Prostate gland (tissue), 2 donors: Measurements from ENCODE around the gene CHST15. TPM values are rescaled to one million over a fixed set of nuclear protein-coding genes. Genes with fewer than 3 reads are reported as not detected.
A peak's percentile ranks its signal among the peaks of the same experiment; 100 is the strongest.

Experiments
- DNase-seq: peaks from one replicate; pipeline ENCODE4 v3.0.0-alpha.2; 2019; ENCODE audit warnings: low spot score
- H3K27ac ChIP-seq, 2 donors: fragments of 200-600 bp; sonication (generic); 2 replicates each; pipeline ENCODE4 v1.5.1; 2017 to 2019
- H3K27me3 ChIP-seq: fragments of 200-600 bp; sonication (generic); replicated peaks from 2 replicates; pipeline ENCODE4 v1.5.1; 2019; ENCODE audit not compliant: insufficient read depth
- H3K36me3 ChIP-seq, 2 donors: fragments of 200-600 bp; sonication (generic); 1 replicate in 1 of 2; 2 replicates in 1 of 2; pipeline versions ENCODE4 v1.5.1 to v1.8.1; 2017 to 2019
- H3K4me1 ChIP-seq: fragments of 200-600 bp; sonication (generic); replicated peaks from 2 replicates; pipeline ENCODE4 v1.5.1; 2019
- H3K4me3 ChIP-seq, 2 donors: fragments of 200-600 bp; sonication (generic); 2 replicates each; pipeline ENCODE4 v1.5.1; 2017 to 2019
- H3K9me3 ChIP-seq: fragments of 200-600 bp; sonication (generic); 2 replicates; pipeline ENCODE4 v1.5.1; 2017
- CTCF ChIP-seq, 4 experiments: fragments of 200-600 bp in 2 of 4; fragments of 450-650 bp in 2 of 4; sonication (generic) in 2 of 4; IDR thresholded peaks; 1 replicate in 3 of 4; 2 replicates in 1 of 4; pipeline ENCODE4 v1.5.1; 2016 to 2019; ENCODE audit warnings: antibody characterized with exemption in 4 of 4, mild to moderate bottlenecking in 2 of 4, moderate library complexity in 2 of 4
- POLR2A ChIP-seq: fragments of 450-650 bp; IDR thresholded peaks from one replicate; pipeline ENCODE4 v1.6.1; 2016; ENCODE audit warnings: antibody characterized with exemption, mild to moderate bottlenecking
- POLR2AphosphoS5 ChIP-seq: sonication (generic); formaldehyde crosslinking; IDR thresholded peaks from one replicate; pipeline ENCODE4 v1.6.1; 2017; ENCODE audit warnings: antibody characterized with exemption
- WGBS: methylation state at CpG from one replicate; pipeline ENCODE4 v1.1.5; 2018; 5-methylcytosine and 5-hydroxymethylcytosine counted together
- intact Hi-C: fragments of 100-400 bp; cut with DNase I; formaldehyde crosslinking; loops from one replicate; pipeline ENCODE4 v1.14.2; 2022
- total RNA-seq, 2 donors: library from RNA; depleted of rRNA; stranded (reverse); fragments of >200 nt; gene quantifications; one replicate each; pipeline ENCODE4 v1.1.0, GENCODE V29; 2016

The CHST15 gene
- total RNA-seq, 2 donors from 2014 or later = 13.9 to 26.0 TPM

- H3K27ac ChIP-seq = no peak overlapping the region
- H3K4me3 ChIP-seq = no peak overlapping the region
- H3K27me3 ChIP-seq = no peaks in the 10 kb centered on the region
- intact Hi-C loops = no loop called here
- no peak for DNase-seq
- H3K9me3 ChIP-seq = no peaks in the 10 kb centered on the region
- WGBS = 87% methylated on average over 16 of the region's 16 CpGs
- TF ChIP-seq POLR2AphosphoS5 (no peak), CTCF (IDR thresholded peaks at IDR 0.05) (no peak), POLR2A (no peak)
- no peaks in the 10 kb centered on the region for H3K36me3 ChIP-seq
- no peaks in the 10 kb centered on the region for H3K4me1 ChIP-seq
These were observed 19.6 kb upstream of the CHST15 start for GRCh38 chr10:124112891-124113580.

DNA sequence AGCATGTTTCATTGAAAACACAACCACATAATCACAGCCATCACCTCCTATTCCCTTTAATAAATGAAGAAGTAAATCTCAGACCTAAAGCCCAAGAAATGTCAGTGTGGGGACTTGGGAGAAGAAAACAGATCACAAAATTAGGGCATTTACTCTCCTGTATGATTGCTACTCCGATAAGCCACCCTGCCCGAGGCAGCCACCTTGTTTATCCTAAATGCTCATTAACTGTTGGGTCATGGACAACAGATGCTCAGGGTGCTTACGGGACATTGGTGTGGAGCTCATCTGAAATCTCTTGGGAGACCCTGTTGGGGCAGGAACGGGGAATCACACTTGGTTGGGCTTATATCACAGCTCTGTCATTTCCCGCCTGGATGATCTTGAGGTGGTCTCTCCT is 17.5 kb upstream of the CHST15 start:
- no peak for TF ChIP-seq POLR2AphosphoS5
- TF ChIP-seq POLR2A = no peak
- no peak for TF ChIP-seq CTCF (IDR thresholded peaks at IDR 0.05)
- peaks cover 4% of the 10 kb centered on the region for H3K4me1 ChIP-seq
- no peak overlapping the region for H3K27ac ChIP-seq
- H3K9me3 ChIP-seq = no peaks in the 10 kb centered on the region
- no peaks in the 10 kb centered on the region for H3K27me3 ChIP-seq
- no peak overlapping the region for H3K4me3 ChIP-seq
- H3K36me3 ChIP-seq = no peaks in the 10 kb centered on the region
- WGBS = 93% methylated on average over 5 of the region's 5 CpGs
- intact Hi-C loops = no loop called here
- DNase-seq = no peak

DNA sequence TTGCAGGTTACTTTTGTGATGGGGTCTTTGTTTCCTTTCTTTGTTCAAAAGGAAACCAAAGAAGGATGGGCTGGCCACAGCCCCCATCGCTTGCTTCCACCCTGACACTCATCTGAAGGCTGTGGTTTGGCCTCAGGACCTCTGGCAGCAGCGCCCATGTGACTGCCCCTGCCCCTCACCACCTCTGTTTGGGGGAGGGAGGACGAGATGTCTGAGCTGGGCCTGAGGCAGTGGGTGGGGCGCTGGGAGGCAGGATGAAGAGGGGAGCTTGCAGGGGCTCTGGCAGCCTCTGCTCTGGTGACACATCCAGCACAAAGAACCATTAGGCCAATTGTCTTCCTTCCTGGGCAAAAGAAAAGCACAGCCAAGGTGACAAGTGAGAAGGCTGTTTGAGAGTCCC is 15.9 kb upstream of the CHST15 start:
- Histone ChIP-seq H3K4me1 (peaks cover 5% of the 10 kb centered on the region), H3K9me3 (no peaks in the 10 kb centered on the region), H3K27ac (no peak overlapping the region), H3K36me3 (no peaks in the 10 kb centered on the region), H3K27me3 (no peaks in the 10 kb centered on the region), H3K4me3 (no peak overlapping the region)
- no peak for DNase-seq
- intact Hi-C loops = no loop called here
- TF ChIP-seq POLR2AphosphoS5 = no peak
- no peak for TF ChIP-seq POLR2A
- no peak for TF ChIP-seq CTCF (IDR thresholded peaks at IDR 0.05)
- 73% methylated on average over 4 of the region's 4 CpGs for WGBS

DNA sequence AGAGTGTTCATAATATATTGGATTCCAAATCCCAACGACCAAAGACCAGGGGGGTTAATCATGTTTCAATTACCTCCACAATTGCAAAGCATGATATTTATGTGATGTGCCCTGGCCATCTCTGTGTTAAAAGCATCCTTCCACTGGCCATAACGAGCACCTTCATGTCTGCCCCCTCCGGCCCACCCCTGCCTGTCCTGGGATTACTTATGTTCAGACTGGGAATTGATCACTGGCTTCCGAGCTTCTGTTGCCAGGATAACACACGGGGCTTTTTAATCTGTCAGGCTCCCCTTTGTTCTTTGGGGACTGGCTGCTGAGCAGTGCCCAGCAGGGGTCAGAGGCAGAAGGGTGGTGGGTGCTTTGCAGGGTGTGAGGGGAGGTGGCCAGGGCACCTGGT is 13.7 kb upstream of the CHST15 start:
- no peaks in the 10 kb centered on the region for H3K27me3 ChIP-seq
- H3K4me3 ChIP-seq = no peak overlapping the region
- peaks cover 5% of the 10 kb centered on the region for H3K4me1 ChIP-seq
- intact Hi-C loops = no loop called here
- H3K27ac ChIP-seq = peak overlapping the region; percentile 62 to 72
- TF ChIP-seq CTCF (IDR thresholded peaks at IDR 0.05) = no peak
- TF ChIP-seq POLR2AphosphoS5 = no peak
- TF ChIP-seq POLR2A = no peak
- 56% methylated on average over 5 of the region's 5 CpGs for WGBS
- H3K36me3 ChIP-seq = no peaks in the 10 kb centered on the region
- no peaks in the 10 kb centered on the region for H3K9me3 ChIP-seq
- DNase-seq = no peak

- no peaks in the 10 kb centered on the region for H3K9me3 ChIP-seq
- intact Hi-C loops = no loop called here
- peaks cover 5% of the 10 kb centered on the region for H3K4me1 ChIP-seq
- peak overlapping the region; percentile 62 to 72 for H3K27ac ChIP-seq
- H3K36me3 ChIP-seq = no peaks in the 10 kb centered on the region
- H3K27me3 ChIP-seq = no peaks in the 10 kb centered on the region
- WGBS = 11% methylated on average over 9 of the region's 9 CpGs
- TF ChIP-seq CTCF (IDR thresholded peaks at IDR 0.05) = peak in 1 of 4 experiments; percentile 3
- TF ChIP-seq POLR2AphosphoS5 = peak; percentile 81
- TF ChIP-seq POLR2A = no peak
- peak; percentile 80 for DNase-seq
- H3K4me3 ChIP-seq = no peak overlapping the region
These were observed 13.0 kb upstream of the CHST15 start for GRCh38 chr10:124106241-124106879.
